PC-3 (cell line): Measurements from ENCODE around the gene IGFL3. TPM values are rescaled to one million over a fixed set of nuclear protein-coding genes. Genes with fewer than 3 reads are reported as not detected.

Experiments
- ATAC-seq: fragments of 200-7000 bp; cut with Tn5 transposase; 2 replicates; pipeline ENCODE4 v1.9.1; 2020; ENCODE audit warnings: mild to moderate bottlenecking, moderate library complexity
- BruUV-seq: library from RNA; stranded (reverse); fragments of 400-500 nt; replicated peaks from 2 replicates; lab custom pipeline; 2021; lab: Mats Ljungman, UMichigan
- CTCF ChIA-PET: fragments of 300-600 bp; sonication (Branson Sonifier 250); formaldehyde crosslinking; loops from one replicate; lab custom pipeline; 2022; ENCODE audit warnings: antibody characterized with exemption; lab: Charles Lee
- POLR2A ChIA-PET: fragments of 300-600 bp; sonication (Branson Sonifier 250); formaldehyde crosslinking; loops from one replicate; lab custom pipeline; 2022; ENCODE audit warnings: antibody characterized with exemption; ENCODE audit not compliant: unreplicated experiment; lab: Charles Lee
- DNase-seq: peaks from one replicate; pipeline ENCODE4 v3.0.0-alpha.2; 2015
- H2AFZ ChIP-seq: fragments of 300-600 bp; sonication (generic); 2 replicates; pipeline ENCODE4 v1.6.0; 2016; ENCODE audit warnings: antibody characterized with exemption, low read length
- H3F3A ChIP-seq: fragments of 300-600 bp; sonication (generic); one replicate; pipeline ENCODE4 v1.6.0; 2017; ENCODE audit warnings: antibody characterized with exemption, low read length, control low read depth, mild to moderate bottlenecking; ENCODE audit not compliant: unreplicated experiment
- H3K27ac ChIP-seq: fragments of 300-600 bp; sonication (generic); 2 replicates; pipeline ENCODE4 v1.5.1; 2016; ENCODE audit warnings: mild to moderate bottlenecking, low read length
- H3K27me3 ChIP-seq: fragments of 300-600 bp; sonication (generic); 2 replicates; pipeline ENCODE4 v1.6.1; 2016; ENCODE audit warnings: low read length, mixed read lengths
- H3K36me3 ChIP-seq: fragments of 300-600 bp; sonication (generic); 2 replicates; pipeline ENCODE4 v1.6.1; 2016; ENCODE audit warnings: low read depth, mixed run types, low read length, mixed read lengths
- H3K4me1 ChIP-seq: fragments of 300-600 bp; sonication (generic); 2 replicates; pipeline ENCODE4 v1.5.1; 2016; ENCODE audit warnings: low read length; ENCODE audit not compliant: insufficient read depth
- H3K4me2 ChIP-seq: fragments of 300-600 bp; sonication (generic); 2 replicates; pipeline ENCODE4 v1.6.0; 2016; ENCODE audit warnings: low read length
- H3K4me3 ChIP-seq: fragments of 300-600 bp; sonication (generic); 2 replicates; pipeline ENCODE4 v1.5.1; 2016; ENCODE audit warnings: mild to moderate bottlenecking, low read length, mixed read lengths
- H3K79me2 ChIP-seq: fragments of 300-600 bp; sonication (generic); 2 replicates; pipeline ENCODE4 v1.6.1; 2017; ENCODE audit warnings: low read length, mixed read lengths
- H3K9ac ChIP-seq: fragments of 300-600 bp; sonication (generic); 2 replicates; pipeline ENCODE4 v1.6.0; 2016; ENCODE audit warnings: mild to moderate bottlenecking, low read length
- H3K9me2 ChIP-seq: fragments of 300-600 bp; sonication (generic); replicated peaks from 2 replicates; pipeline ENCODE4 v1.6.1; 2016; ENCODE audit warnings: mixed run types, low read length, mixed read lengths
- H3K9me3 ChIP-seq: fragments of 300-600 bp; sonication (generic); 2 replicates; pipeline ENCODE4 v1.6.1; 2016; ENCODE audit warnings: low read length, mixed read lengths
- H4K20me1 ChIP-seq: fragments of 300-600 bp; sonication (generic); 2 replicates; pipeline ENCODE4 v1.6.1; 2016; ENCODE audit warnings: low read length, mixed read lengths
- CTCF ChIP-seq: fragments of 300-600 bp; sonication (generic); conservative IDR thresholded peaks from 2 replicates; pipeline ENCODE4 v1.5.1; 2017; ENCODE audit warnings: antibody characterized with exemption, low read depth, mild to moderate bottlenecking, low read length
- EZH2 ChIP-seq: fragments of 300-600 bp; sonication (generic); IDR thresholded peaks from one replicate; pipeline ENCODE4 v1.6.1; 2017; ENCODE audit warnings: antibody characterized with exemption, mild to moderate bottlenecking, low read length; ENCODE audit not compliant: unreplicated experiment
- EZH2phosphoT487 ChIP-seq: fragments of 300-600 bp; sonication (generic); IDR thresholded peaks from 2 replicates; pipeline ENCODE4 v1.6.1; 2018; ENCODE audit warnings: mild to moderate bottlenecking, antibody characterized with exemption, low read length, borderline replicate concordance
- intact Hi-C: fragments of 100-400 bp; cut with micrococcal nuclease; formaldehyde crosslinking; loops from 2 replicates; pipeline ENCODE4 v1.9.0; 2023
- total RNA-seq: library from RNA; depleted of rRNA; stranded (reverse); fragments of >200 nt; gene quantifications from 2 replicates; pipeline ENCODE4 v1.2.3, GENCODE V29; 2014

IGFL3 gene
- total RNA-seq, 1 experiment from 2014 or later, result not detected

DNA sequence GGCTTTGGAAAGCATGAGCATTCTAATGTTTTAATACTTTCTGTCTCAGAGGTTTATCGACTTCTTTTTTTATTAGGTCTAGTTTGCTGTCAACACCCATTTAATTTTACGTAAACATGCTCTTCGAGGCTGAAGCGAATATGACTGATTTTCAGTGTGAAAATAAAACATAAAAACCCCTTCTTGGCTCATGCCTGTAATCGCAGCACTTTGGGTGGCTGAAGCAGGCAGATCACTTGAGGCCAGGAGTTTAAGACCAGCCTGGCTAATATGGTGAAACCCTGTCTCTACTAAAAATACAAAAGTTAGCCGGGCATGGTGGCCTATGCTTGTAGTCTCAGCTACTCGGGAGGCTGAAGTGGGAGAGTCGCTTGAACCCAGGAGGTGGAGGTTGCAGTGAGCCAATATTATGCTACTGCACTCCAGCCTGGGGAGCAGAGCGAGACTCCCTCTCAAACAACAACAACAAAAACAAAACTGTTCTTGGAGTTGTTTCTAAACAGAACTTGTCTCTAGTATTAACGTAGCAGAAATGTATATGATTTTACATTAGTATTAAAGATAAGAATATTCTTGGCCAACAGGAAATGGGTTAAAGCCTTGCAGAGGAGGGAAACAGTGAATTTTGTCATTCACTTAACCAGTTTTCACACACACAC, 7.1 kb upstream of the IGFL3 start:
- no peak overlapping the region for H3K4me3 ChIP-seq
- H3F3A ChIP-seq, result no peaks in the 10 kb centered on the region
- CTCF ChIA-PET, result no interaction called here
- H4K20me1 ChIP-seq, result no peaks in the 10 kb centered on the region
- peaks cover 11% of the 10 kb centered on the region; the same call in 1 of the 2 replicates for H3K4me1 ChIP-seq
- H3K9me2 ChIP-seq, result no peaks in the 10 kb centered on the region
- H3K27me3 ChIP-seq, result peaks cover 35% of the 10 kb centered on the region
- no TSS peak for BruUV-seq
- ATAC-seq (no peak), DNase-seq (no peak)
- no peak overlapping the region for H3K4me2 ChIP-seq
- no peak for TF ChIP-seq CTCF
- no peak for TF ChIP-seq EZH2
- no peak for TF ChIP-seq EZH2phosphoT487
- H3K79me2 ChIP-seq, result no peaks in the 10 kb centered on the region
- no peak overlapping the region for H3K9ac ChIP-seq
- H3K36me3 ChIP-seq, result no peaks in the 10 kb centered on the region
- POLR2A ChIA-PET, result no interaction called here
- H3K9me3 ChIP-seq, result no peaks in the 10 kb centered on the region
- no peak overlapping the region for H3K27ac ChIP-seq
- intact Hi-C loops, result no loop called here
- H2AFZ ChIP-seq, result no peak overlapping the region

GRCh38 chr19:46126086-46126580, 1.6 kb upstream of the IGFL3 start:
- BruUV-seq, result no TSS peak
- POLR2A ChIA-PET, result no interaction called here
- CTCF ChIA-PET, result no interaction called here

More at GRCh38 chr19:46126086-46126580, 1.6 kb upstream of the IGFL3 start:
- intact Hi-C loops, result no loop called here
- Histone ChIP-seq H3K79me2 (no peaks in the 10 kb centered on the region), H3K27me3 (peaks cover 63% of the 10 kb centered on the region), H3K27ac (no peak overlapping the region), H2AFZ (no peak overlapping the region), H3F3A (no peaks in the 10 kb centered on the region), H3K9me3 (no peaks in the 10 kb centered on the region), H3K4me2 (no peak overlapping the region), H3K4me1 (no peaks in the 10 kb centered on the region), H4K20me1 (no peaks in the 10 kb centered on the region), H3K4me3 (no peak overlapping the region), H3K9me2 (no peaks in the 10 kb centered on the region), H3K36me3 (no peaks in the 10 kb centered on the region), H3K9ac (no peak overlapping the region)
- no peak for DNase-seq
- TF ChIP-seq EZH2phosphoT487, result no peak
- no peak for TF ChIP-seq EZH2
- TF ChIP-seq CTCF, result no peak
- ATAC-seq, result no peak
